Lung (tissue), 12 donors: ENCODE measurements around the gene SLC44A5. TPM values are rescaled to one million over a fixed set of nuclear protein-coding genes. Genes with fewer than 3 reads are reported as not detected.
A peak's percentile ranks its signal among the peaks of the same experiment; 100 is the strongest.

ENCODE experiments used
- ATAC-seq: fragments of 200-7000 bp; cut with Tn5 transposase; one replicate; pipeline ENCODE4 v1.9.1; 2020; ENCODE audit warnings: moderate number of reproducible peaks; ENCODE audit not compliant: insufficient read depth, low FRiP score
- DNase-seq, 3 donors: peaks; one replicate each; pipeline ENCODE4 v3.0.0-alpha.2; 2013 to 2017
- H3K27ac ChIP-seq, 2 donors: one replicate each; pipeline ENCODE4 v1.5.1; 2013; ENCODE audit warnings: mild to moderate bottlenecking in 2 of 2, moderate library complexity in 2 of 2, control low read depth in 1 of 2, inconsistent platforms in 1 of 2, low read depth in 1 of 2, low read length in 1 of 2
- H3K27me3 ChIP-seq, 3 donors: one replicate each; pipeline ENCODE4 v1.5.1; 2013; ENCODE audit warnings: low read length in 2 of 3; ENCODE audit not compliant: control insufficient read depth in 3 of 3, insufficient read depth in 3 of 3
- H3K36me3 ChIP-seq, 4 donors: one replicate each; pipeline ENCODE4 v1.5.1; 2013; ENCODE audit warnings: low read length in 4 of 4, mild to moderate bottlenecking in 1 of 4, moderate library complexity in 1 of 4; ENCODE audit not compliant: control insufficient read depth in 4 of 4, insufficient read depth in 4 of 4
- H3K4me1 ChIP-seq, 5 donors: one replicate each; pipeline ENCODE4 v1.5.1; 2013; ENCODE audit warnings: low read length in 5 of 5, mild to moderate bottlenecking in 2 of 5, moderate library complexity in 1 of 5; ENCODE audit not compliant: control insufficient read depth in 5 of 5, insufficient read depth in 5 of 5
- H3K4me3 ChIP-seq: one replicate; pipeline ENCODE4 v1.5.1; 2013; ENCODE audit warnings: mild to moderate bottlenecking, control low read depth, moderate library complexity
- H3K9ac ChIP-seq, 2 donors: one replicate each; pipeline ENCODE4 v1.5.1; 2013; ENCODE audit warnings: low read length in 2 of 2, control low read depth in 1 of 2; ENCODE audit not compliant: insufficient read depth in 1 of 2
- H3K9me3 ChIP-seq, 4 donors: one replicate each; pipeline ENCODE4 v1.5.1; 2013; ENCODE audit warnings: low read length in 3 of 4, mild to moderate bottlenecking in 1 of 4, moderate library complexity in 1 of 4; ENCODE audit not compliant: control insufficient read depth in 4 of 4, insufficient read depth in 3 of 4
- CTCF ChIP-seq: IDR thresholded peaks from 2 replicates; pipeline ENCODE4 v1.5.1; 2012; ENCODE audit warnings: mild to moderate bottlenecking; ENCODE audit errors: control extremely low read depth, extremely low read depth
- WGBS, 2 donors: extraction: QIAGEN DNeasy Blood & Tissue Kit; methylation state at CpG; one replicate each; pipeline ENCODE4 v1.1.7; 2013; 5-methylcytosine and 5-hydroxymethylcytosine counted together
- polyA plus RNA-seq, 2 donors: library from polyadenylated mRNA; stranded (reverse); fragments of 200-250 nt; gene quantifications; one replicate each; pipeline ENCODE4 v1.2.1, GENCODE V29; 2013
- total RNA-seq, 2 donors: library from RNA; depleted of rRNA in 1 of 2; stranded (reverse); fragments of >200 nt in 1 of 2; gene quantifications; one replicate each; pipeline ENCODE4 v1.2.1, GENCODE V29; 2014 to 2021
- donor health status: control.
- donor health status: control.
- donor health status: Bipolar disorder and iron deficiency.
- donor health status: healthy.
- donor health status: DM: yes; HTN: yes; CAD: no.

Gene SLC44A5
- total and polyA plus RNA-seq, 4 donors, result 0.10 to 1.6 (median 0.43) TPM

- Histone ChIP-seq H3K27me3 (no peaks in the 10 kb centered on the region), H3K27ac (no peak overlapping the region), H3K4me3 (no peak overlapping the region), H3K36me3 (no peaks in the 10 kb centered on the region), H3K4me1 (no peaks in the 10 kb centered on the region), H3K9me3 (no peaks in the 10 kb centered on the region), H3K9ac (no peak overlapping the region)
- ATAC-seq (no peak), DNase-seq (no peak)
- TF ChIP-seq CTCF, result no peak
- 78 to 80% methylated on average over 3 of the region's 3 CpGs for WGBS, 2 donors
Measured at GRCh38 chr1:75575837-75576236, 35.1 kb downstream of the SLC44A5 start.

GRCh38 chr1:75567191-75567590, 43.7 kb downstream of the SLC44A5 start:
- no peaks in the 10 kb centered on the region for H3K36me3 ChIP-seq
- 76 to 83% methylated on average over 1 of the region's 1 CpG for WGBS, 2 donors

GRCh38 chr1:75559800-75560199, 51.1 kb downstream of the SLC44A5 start:
- Histone ChIP-seq H3K27me3 (no peaks in the 10 kb centered on the region), H3K4me3 (no peak overlapping the region), H3K9me3 (peaks cover 0 to 3% (median 0%) of the 10 kb centered on the region in 4 donors), H3K36me3 (no peaks in the 10 kb centered on the region), H3K27ac (no peak overlapping the region), H3K9ac (no peak overlapping the region), H3K4me1 (no peaks in the 10 kb centered on the region)
- TF ChIP-seq CTCF, result no peak
- DNase-seq, result no peak
- ATAC-seq, result no peak

More at GRCh38 chr1:75567191-75567590, 43.7 kb downstream of the SLC44A5 start:
- H3K9ac ChIP-seq, result no peak overlapping the region
- H3K4me1 ChIP-seq, result no peaks in the 10 kb centered on the region
- H3K27ac ChIP-seq, result no peak overlapping the region
- no peak for TF ChIP-seq CTCF
- no peaks in the 10 kb centered on the region for H3K9me3 ChIP-seq
- no peaks in the 10 kb centered on the region for H3K27me3 ChIP-seq
- ATAC-seq (no peak), DNase-seq (no peak)
- H3K4me3 ChIP-seq, result no peak overlapping the region

- no peak for ATAC-seq
- Histone ChIP-seq H3K4me3 (no peak overlapping the region), H3K27me3 (no peaks in the 10 kb centered on the region), H3K9ac (no peak overlapping the region), H3K36me3 (no peaks in the 10 kb centered on the region), H3K27ac (no peak overlapping the region), H3K9me3 (peaks cover 0 to 3% (median 0%) of the 10 kb centered on the region in 4 donors), H3K4me1 (no peaks in the 10 kb centered on the region)
- DNase-seq, result peak in 2 of 3 donors; percentile 8 to 50
- WGBS, 2 donors, result 53 to 63% methylated on average over 2 of the region's 2 CpGs
- no peak for TF ChIP-seq CTCF
Measured at GRCh38 chr1:75559136-75559535, 51.8 kb downstream of the SLC44A5 start.
